Endothelial cell of umbilical vein (primary cell): ENCODE measurements around the gene NRG3.
"Not testable (repeated sequence)": the region's sequence is repeated elsewhere in the genome, so short reads cannot be mapped to it uniquely, and the experiment has no call there.

Experiments used
- CTCF ChIP-seq, 2 donors: IDR thresholded peaks; 1 replicate in 1 of 2; 2 replicates in 1 of 2; pipeline ENCODE4 v1.5.1; 2011; ENCODE audit warnings: low read length in 2 of 2, mild to moderate bottlenecking in 2 of 2, moderate library complexity in 2 of 2, control low read depth in 1 of 2, inconsistent platforms in 1 of 2, low read depth in 1 of 2; ENCODE audit not compliant: insufficient read depth in 1 of 2; ENCODE audit errors: extremely low read depth in 1 of 2
- EZH2 ChIP-seq: IDR thresholded peaks from 2 replicates; pipeline ENCODE4 v1.6.1; 2012; ENCODE audit warnings: borderline replicate concordance, low read depth, mild to moderate bottlenecking, moderate library complexity, low read length, inconsistent platforms; ENCODE audit not compliant: severe bottlenecking
- FOS ChIP-seq: IDR thresholded peaks from 2 replicates; pipeline ENCODE4 v1.6.1; 2011; ENCODE audit warnings: mild to moderate bottlenecking, low read length, moderate library complexity, borderline replicate concordance; ENCODE audit not compliant: insufficient read depth
- JUN ChIP-seq: IDR thresholded peaks from 2 replicates; pipeline ENCODE4 v1.6.1; 2011; ENCODE audit warnings: borderline replicate concordance, low read depth; ENCODE audit not compliant: insufficient read length, insufficient read depth
- MAX ChIP-seq: IDR thresholded peaks from 2 replicates; pipeline ENCODE4 v1.6.1; 2011; ENCODE audit not compliant: insufficient read depth, insufficient read length
- POLR2A ChIP-seq: IDR thresholded peaks from 2 replicates; pipeline ENCODE4 v1.6.1; 2012; ENCODE audit warnings: low read depth, mild to moderate bottlenecking, control low read depth, low read length
- POLR2AphosphoS5 ChIP-seq: IDR thresholded peaks from 2 replicates; pipeline ENCODE4 v1.6.1; 2012; ENCODE audit warnings: low read depth, mild to moderate bottlenecking, control low read depth, low read length, moderate library complexity; ENCODE audit not compliant: insufficient read depth

- not testable (repeated sequence) for TF ChIP-seq CTCF (IDR thresholded peaks at IDR 0.05; ENCODE audit: extremely low read depth in 1 of 2, insufficient read depth in 1 of 2, low read depth in 1 of 2, low read length in 2 of 2); POLR2A; JUN; EZH2; POLR2AphosphoS5; MAX; FOS
These were observed 1085.5 kb downstream of the NRG3 start for GRCh38 chr10:82960421-82961060.
